ENCODE measurements around the gene DCAKD. TPM values are rescaled to one million over a fixed set of nuclear protein-coding genes. Genes with fewer than 3 reads are reported as not detected.

DCAKD gene
- total RNA-seq, 1 experiment from 2014 or later, result 48.3 TPM

DNA sequence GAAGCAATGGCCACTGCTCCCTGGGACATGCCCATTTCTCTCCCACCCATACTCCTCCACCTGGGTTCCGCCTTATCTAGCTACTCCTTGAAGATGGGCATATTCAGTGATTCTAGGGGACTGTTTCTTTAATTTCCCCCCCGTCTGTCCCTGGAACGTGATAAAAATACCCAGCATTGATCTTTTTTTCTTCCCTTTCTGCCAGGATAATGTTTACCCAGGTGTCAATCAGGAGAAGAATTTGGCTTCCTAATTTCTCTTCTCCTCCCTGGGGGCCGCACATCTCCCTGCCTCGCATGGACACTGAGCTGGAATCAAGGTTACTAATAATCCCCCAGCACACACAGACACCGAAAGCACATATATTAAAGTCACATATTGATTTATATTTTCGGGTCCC lies 35.2 kb downstream of the DCAKD start:
- H3K27ac ChIP-seq (ENCODE audit: insufficient read length, low read depth, low read length), result no peak overlapping the region
- H2BK20ac ChIP-seq (ENCODE audit: low read depth, low read length, poor library complexity, severe bottlenecking), result no peak overlapping the region
- peaks cover 2% of the 10 kb centered on the region for H4K20me1 ChIP-seq (ENCODE audit: control insufficient read depth, insufficient read depth, insufficient read length)
- H3K23me2 ChIP-seq (ENCODE audit: insufficient read length, low read depth, low read length, poor library complexity, severe bottlenecking), result peaks cover 10% of the 10 kb centered on the region
- H2BK120ac ChIP-seq (ENCODE audit: low read depth, low read length, poor library complexity, severe bottlenecking), result no peak overlapping the region
- H3K18ac ChIP-seq (ENCODE audit: insufficient read length, low read depth, low read length), result no peak overlapping the region
- no peak overlapping the region for H2AK5ac ChIP-seq (ENCODE audit: insufficient read length, low read length)
- Mint-ChIP-seq H3K4me3 (no peak overlapping the region), H3K27me3 (ENCODE audit: low read depth) (peaks cover 43% of the 10 kb centered on the region), H3K36me3 (ENCODE audit: insufficient read depth in 1 of 3, low read depth in 3 of 3) (peaks cover 0 to 2% (median 0%) of the 10 kb centered on the region in 3 experiments; a peak in 1 of 7 replicates), H3K27ac (0 out of 7 replicates have a peak overlapping the region, but pooled peaks of 1 of the 3 experiments have one; percentile 7), H3K9me3 (no peaks in the 10 kb centered on the region; a peak in 2 of 5 replicates), H3K4me1 (peaks cover 29 to 48% of the 10 kb centered on the region in 2 experiments)
- no peak overlapping the region for H2AFZ ChIP-seq (ENCODE audit: low read length)
- no peak overlapping the region for H4K91ac ChIP-seq (ENCODE audit: insufficient read length, low read depth, low read length)
- H2BK5ac ChIP-seq (ENCODE audit: insufficient read length, low read length), result no peak overlapping the region
- no peak overlapping the region for H4K5ac ChIP-seq (ENCODE audit: insufficient read length, low read depth, low read length)
- no peaks in the 10 kb centered on the region for H3K9me3 ChIP-seq (ENCODE audit: control insufficient read depth, low read depth, low read length)
- H3K79me2 ChIP-seq (ENCODE audit: insufficient read depth, low read length), result no peaks in the 10 kb centered on the region
- DNase-seq, result no peak
- H2BK15ac ChIP-seq (ENCODE audit: low read depth, low read length), result no peak overlapping the region; the same call in 1 of the 2 replicates
- H3K4me2 ChIP-seq (ENCODE audit: insufficient read depth, insufficient read length, low read length), result no peak overlapping the region
- H3K27me3 ChIP-seq (ENCODE audit: insufficient read depth, low read length), result peaks cover 22% of the 10 kb centered on the region; the same call in 1 of the 2 replicates
- H4K8ac ChIP-seq (replicated peaks; ENCODE audit: insufficient read length, low read depth, low read length), result no peak overlapping the region
- H3K56ac ChIP-seq (ENCODE audit: insufficient read length, low read depth, low read length), result no peak overlapping the region
- no peaks in the 10 kb centered on the region; the same call in 1 of the 2 replicates for H3K4me1 ChIP-seq (ENCODE audit: insufficient read depth, low read length)
- H3K9ac ChIP-seq (ENCODE audit: extremely low read depth, insufficient read length, low read length), result no peak overlapping the region
- no peak overlapping the region for H3T11ph ChIP-seq (ENCODE audit: low read length)
- no peak overlapping the region for H3K4ac ChIP-seq (ENCODE audit: low read depth, low read length)
- H3K23ac ChIP-seq (ENCODE audit: insufficient read length, low read depth, low read length), result no peak overlapping the region
- H2BK12ac ChIP-seq (ENCODE audit: insufficient read length, low read depth, low read length), result no peak overlapping the region
- H3K14ac ChIP-seq (ENCODE audit: insufficient read depth, low read length), result no peak overlapping the region
- H3K79me1 ChIP-seq (ENCODE audit: insufficient read depth, low read depth, low read length, poor library complexity, severe bottlenecking), result no peaks in the 10 kb centered on the region
- TF ChIP-seq, protein P1, sequence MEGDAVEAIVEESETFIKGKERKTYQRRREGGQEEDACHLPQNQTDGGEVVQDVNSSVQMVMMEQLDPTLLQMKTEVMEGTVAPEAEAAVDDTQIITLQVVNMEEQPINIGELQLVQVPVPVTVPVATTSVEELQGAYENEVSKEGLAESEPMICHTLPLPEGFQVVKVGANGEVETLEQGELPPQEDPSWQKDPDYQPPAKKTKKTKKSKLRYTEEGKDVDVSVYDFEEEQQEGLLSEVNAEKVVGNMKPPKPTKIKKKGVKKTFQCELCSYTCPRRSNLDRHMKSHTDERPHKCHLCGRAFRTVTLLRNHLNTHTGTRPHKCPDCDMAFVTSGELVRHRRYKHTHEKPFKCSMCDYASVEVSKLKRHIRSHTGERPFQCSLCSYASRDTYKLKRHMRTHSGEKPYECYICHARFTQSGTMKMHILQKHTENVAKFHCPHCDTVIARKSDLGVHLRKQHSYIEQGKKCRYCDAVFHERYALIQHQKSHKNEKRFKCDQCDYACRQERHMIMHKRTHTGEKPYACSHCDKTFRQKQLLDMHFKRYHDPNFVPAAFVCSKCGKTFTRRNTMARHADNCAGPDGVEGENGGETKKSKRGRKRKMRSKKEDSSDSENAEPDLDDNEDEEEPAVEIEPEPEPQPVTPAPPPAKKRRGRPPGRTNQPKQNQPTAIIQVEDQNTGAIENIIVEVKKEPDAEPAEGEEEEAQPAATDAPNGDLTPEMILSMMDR (conservative IDR thresholded peaks at IDR 0.05), result no peak
- no CpG with 5 or more reads among the region's 7 CpGs for WGBS (ENCODE audit: extremely low coverage, insufficient read length, low lambda C conversion rate)

Data from H9 (cell line).